OCI-LY1 (cell line): ENCODE data around the gene HEBP2.

Source experiments
- H2AFZ ChIP-seq: fragments of 200-600 bp; sonication (generic), shearing (Covaris generic); 2 replicates; pipeline ENCODE4 v1.6.0; 2014; ENCODE audit warnings: antibody characterized with exemption, mild to moderate bottlenecking, low read length
- H3F3A ChIP-seq: fragments of 200-600 bp; sonication (generic), shearing (Covaris generic); 2 replicates; pipeline ENCODE4 v1.6.0; 2014; ENCODE audit warnings: mild to moderate bottlenecking, antibody characterized with exemption, low read length, moderate library complexity; ENCODE audit not compliant: insufficient read depth
- H3K27ac ChIP-seq: fragments of 200-600 bp; sonication (generic); 2 replicates; pipeline ENCODE4 v1.5.1; 2014; ENCODE audit warnings: low read length, mixed run types, mild to moderate bottlenecking, low read depth; ENCODE audit not compliant: poor library complexity, severe bottlenecking
- H3K27me3 ChIP-seq: fragments of 200-600 bp; sonication (generic); 2 replicates; pipeline ENCODE4 v1.6.0; 2014; ENCODE audit warnings: antibody characterized with exemption, mild to moderate bottlenecking, low read length, moderate library complexity; ENCODE audit not compliant: insufficient read depth
- H3K36me3 ChIP-seq: fragments of 200-600 bp; sonication (generic); 2 replicates; pipeline ENCODE4 v1.6.1; 2014; ENCODE audit warnings: mild to moderate bottlenecking, antibody characterized with exemption, low read length, moderate library complexity, mixed read lengths; ENCODE audit not compliant: insufficient read depth
- H3K4me1 ChIP-seq: fragments of 200-600 bp; sonication (generic); 2 replicates; pipeline ENCODE4 v1.5.1; 2014; ENCODE audit warnings: mild to moderate bottlenecking, low read length, moderate library complexity; ENCODE audit not compliant: insufficient read depth, severe bottlenecking
- H3K4me2 ChIP-seq: fragments of 200-600 bp; sonication (generic), shearing (Covaris generic); 2 replicates; pipeline ENCODE4 v1.6.1; 2014; ENCODE audit warnings: low read length
- H3K4me3 ChIP-seq: fragments of 200-600 bp; sonication (generic); 2 replicates; pipeline ENCODE4 v1.5.1; 2014; ENCODE audit warnings: low read length, low read depth, mild to moderate bottlenecking, mixed read lengths; ENCODE audit not compliant: poor library complexity, severe bottlenecking
- H3K79me2 ChIP-seq: fragments of 200-600 bp; shearing (Covaris generic); 2 replicates; pipeline ENCODE4 v1.6.1; 2016; ENCODE audit warnings: mixed run types, low read length, mixed read lengths; ENCODE audit not compliant: insufficient read depth
- H3K9ac ChIP-seq: fragments of 200-600 bp; sonication (generic), shearing (Covaris generic); 2 replicates; pipeline ENCODE4 v1.6.1; 2014; ENCODE audit warnings: mild to moderate bottlenecking, low read length, mixed read lengths
- H3K9me2 ChIP-seq: fragments of 200-600 bp; sonication (generic), shearing (Covaris generic); 2 replicates; pipeline ENCODE4 v1.6.1; 2014; ENCODE audit warnings: low read depth, mild to moderate bottlenecking, low read length, mixed read lengths
- H3K9me3 ChIP-seq: fragments of 200-600 bp; shearing (Covaris generic); 2 replicates; pipeline ENCODE4 v1.6.1; 2014; ENCODE audit warnings: low read length, mixed read lengths
- H4K20me1 ChIP-seq: fragments of 200-600 bp; sonication (generic), shearing (Covaris generic); 2 replicates; pipeline ENCODE4 v1.6.0; 2016; ENCODE audit warnings: mild to moderate bottlenecking, low read length; ENCODE audit not compliant: insufficient read depth
- CTCF ChIP-seq: fragments of 200-600 bp; sonication (generic), shearing (Covaris generic); IDR thresholded peaks from 2 replicates; pipeline ENCODE4 v1.5.1; 2017; ENCODE audit warnings: mild to moderate bottlenecking, antibody characterized with exemption, low read length, moderate library complexity, mixed read lengths
- EZH2 ChIP-seq: fragments of 200-600 bp; sonication (generic), shearing (Covaris generic); IDR thresholded peaks from 2 replicates; pipeline ENCODE4 v1.8.0; 2017; ENCODE audit warnings: borderline replicate concordance, mixed run types, mild to moderate bottlenecking, antibody characterized with exemption, low read length, moderate library complexity, mixed read lengths

HEBP2 gene

GRCh38 chr6:138446821-138447220, 42.8 kb downstream of the HEBP2 start:
- no peak for TF ChIP-seq CTCF
- no peak for TF ChIP-seq EZH2
- Histone ChIP-seq H3K79me2 (no peaks in the 10 kb centered on the region), H4K20me1 (no peaks in the 10 kb centered on the region), H2AFZ (no peak overlapping the region), H3K4me2 (no peak overlapping the region), H3K27ac (no peak overlapping the region), H3F3A (no peaks in the 10 kb centered on the region), H3K9me2 (no peaks in the 10 kb centered on the region), H3K9ac (no peak overlapping the region), H3K27me3 (no peaks in the 10 kb centered on the region), H3K4me1 (no peaks in the 10 kb centered on the region), H3K4me3 (no peak overlapping the region), H3K36me3 (no peaks in the 10 kb centered on the region), H3K9me3 (no peaks in the 10 kb centered on the region)

GRCh38 chr6:138450445-138450844, 46.4 kb downstream of the HEBP2 start:
- H3K4me3 ChIP-seq: no peak overlapping the region
- no peaks in the 10 kb centered on the region for H3K9me3 ChIP-seq
- no peak overlapping the region for H3K4me2 ChIP-seq
- no peak overlapping the region for H3K27ac ChIP-seq
- H3K9me2 ChIP-seq: no peaks in the 10 kb centered on the region
- H3K36me3 ChIP-seq: no peaks in the 10 kb centered on the region
- no peak overlapping the region for H2AFZ ChIP-seq
- no peak overlapping the region for H3K9ac ChIP-seq
- H3F3A ChIP-seq: no peaks in the 10 kb centered on the region
- H3K79me2 ChIP-seq: no peaks in the 10 kb centered on the region
- no peaks in the 10 kb centered on the region for H3K4me1 ChIP-seq
- TF ChIP-seq CTCF (no peak), EZH2 (no peak)
- no peaks in the 10 kb centered on the region for H4K20me1 ChIP-seq
- no peaks in the 10 kb centered on the region for H3K27me3 ChIP-seq

- Histone ChIP-seq H3K79me2 (no peaks in the 10 kb centered on the region), H4K20me1 (no peaks in the 10 kb centered on the region), H3K27ac (no peak overlapping the region), H3F3A (no peaks in the 10 kb centered on the region), H3K36me3 (no peaks in the 10 kb centered on the region), H3K4me3 (no peak overlapping the region), H2AFZ (no peak overlapping the region), H3K9me2 (no peaks in the 10 kb centered on the region), H3K9me3 (no peaks in the 10 kb centered on the region), H3K9ac (no peak overlapping the region), H3K4me1 (peaks cover under 1% of the 10 kb centered on the region), H3K4me2 (no peak overlapping the region), H3K27me3 (no peaks in the 10 kb centered on the region)
- no peak for TF ChIP-seq EZH2
- no peak for TF ChIP-seq CTCF
These were observed 47.0 kb downstream of the HEBP2 start for GRCh38 chr6:138451043-138451442.
